GM21529 (cell line): ENCODE data around the gene COMTD1.
"Not testable (repeated sequence)": the region's sequence is repeated elsewhere in the genome, so short reads cannot be mapped to it uniquely, and the experiment has no call there.

ENCODE experiments used
- ATAC-seq: cut with Tn5 transposase; IDR thresholded peaks from one replicate; pipeline ENCODE4 v1.9.1; 2021; ENCODE audit not compliant: unreplicated experiment

COMTD1 gene

DNA sequence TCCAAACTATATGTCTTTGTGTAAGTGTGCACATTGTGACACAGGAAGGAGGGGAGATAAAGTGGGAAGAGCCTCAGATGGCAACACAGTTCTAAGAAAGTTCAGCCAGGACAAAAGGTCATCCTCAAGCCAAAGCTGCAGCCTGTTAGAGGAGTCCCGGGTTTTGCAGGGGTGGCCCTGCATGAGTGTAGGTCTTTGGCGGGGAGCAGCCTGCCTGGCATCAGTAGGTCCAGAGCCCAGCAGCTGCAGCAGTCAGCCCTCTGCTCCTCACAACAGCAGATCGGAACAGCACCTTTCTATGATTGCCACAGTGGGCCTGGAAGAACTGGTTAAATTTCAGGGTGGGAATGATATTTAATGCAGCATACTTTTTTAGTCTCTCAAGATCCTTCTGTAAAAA, 38.7 kb downstream of the COMTD1 start:
- no peak for ATAC-seq

DNA sequence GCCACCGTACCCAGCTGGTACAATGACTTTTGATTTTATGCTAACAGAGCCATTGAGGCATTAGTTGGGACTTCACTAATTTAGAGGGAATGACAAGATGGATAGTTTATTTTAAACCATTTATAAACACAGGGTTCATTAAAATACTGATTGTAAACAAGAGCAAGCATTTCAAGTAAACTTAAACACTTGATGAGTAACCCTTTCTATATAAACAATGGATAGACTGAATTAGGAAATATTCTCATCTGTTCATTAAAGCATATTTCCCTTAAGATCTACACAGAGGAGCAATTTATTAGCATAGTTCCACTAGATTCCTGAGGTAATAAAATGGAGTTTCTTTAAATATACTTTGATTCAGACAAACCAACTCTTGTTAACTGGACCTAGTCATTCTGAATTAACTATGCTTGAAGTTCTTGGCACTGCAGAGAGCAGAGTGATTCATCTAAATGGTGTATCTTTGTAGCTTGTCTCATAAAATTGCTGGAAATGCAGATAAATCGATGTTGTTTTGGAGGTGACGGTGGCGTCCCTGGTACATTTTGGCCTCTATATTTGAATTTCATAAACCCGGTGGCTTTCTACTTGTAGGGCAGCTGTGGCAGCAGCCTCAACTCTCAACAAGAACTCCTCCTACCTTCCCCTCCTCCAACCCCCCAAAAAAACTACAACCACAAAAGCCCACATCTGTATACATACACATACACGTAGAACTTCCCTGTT, 40.6 kb downstream of the COMTD1 start:
- ATAC-seq, result no peak

DNA sequence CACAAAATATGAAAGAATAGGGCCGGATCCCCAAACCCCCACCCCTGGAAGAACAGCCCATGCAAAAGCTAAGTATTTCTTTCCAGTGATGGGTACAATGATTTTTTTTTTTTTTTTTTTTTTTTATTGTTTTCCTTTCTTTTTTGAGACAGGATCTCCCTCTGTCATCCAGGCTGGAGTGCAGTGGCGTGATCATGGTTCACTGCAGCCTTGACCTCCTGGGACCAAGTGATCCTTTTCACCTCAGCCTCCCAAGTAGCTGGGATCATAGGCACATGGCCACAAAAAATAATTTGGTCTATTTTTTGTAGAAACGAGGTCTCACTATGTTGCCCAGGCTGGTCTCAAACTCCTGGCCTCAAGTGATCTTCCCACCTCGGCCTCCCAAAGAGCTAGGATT, 41.1 kb downstream of the COMTD1 start:
- not testable (repeated sequence) for ATAC-seq

DNA sequence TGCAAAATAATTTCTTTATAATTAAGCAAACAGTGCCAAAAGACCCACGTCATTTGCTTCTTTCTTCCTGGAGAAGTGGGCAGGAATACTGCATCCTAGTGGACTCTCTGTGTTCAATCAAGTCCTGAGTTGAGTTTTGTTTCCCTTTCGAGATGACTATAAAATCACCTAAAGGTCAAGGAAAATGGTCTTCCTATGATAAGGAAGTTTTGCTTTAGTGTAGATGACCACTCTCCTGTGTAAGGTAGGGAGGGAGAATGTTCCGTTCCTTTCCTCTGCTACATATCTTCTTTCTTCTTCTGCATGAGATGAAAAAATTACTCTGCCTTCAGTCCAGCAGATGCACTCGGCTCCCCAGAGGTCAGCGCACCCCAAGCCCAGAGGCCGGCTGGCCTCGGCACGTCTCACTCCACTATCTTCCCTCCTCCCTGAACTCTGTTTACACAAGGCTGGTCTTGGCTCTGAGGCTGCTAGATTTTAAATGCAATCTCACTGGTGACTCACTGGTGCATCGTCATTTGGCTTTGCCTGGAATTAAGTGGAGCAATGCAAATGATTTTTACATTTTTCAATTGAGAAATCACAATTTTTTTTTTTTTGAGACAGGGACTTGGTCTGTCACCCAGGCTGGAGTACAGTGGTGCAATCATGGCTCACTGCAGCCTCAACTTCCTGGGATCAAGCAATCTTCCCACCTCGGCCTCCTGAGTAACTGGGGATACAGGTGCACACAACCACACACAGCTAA, 43.8 kb downstream of the COMTD1 start:
- ATAC-seq, result no peak

DNA sequence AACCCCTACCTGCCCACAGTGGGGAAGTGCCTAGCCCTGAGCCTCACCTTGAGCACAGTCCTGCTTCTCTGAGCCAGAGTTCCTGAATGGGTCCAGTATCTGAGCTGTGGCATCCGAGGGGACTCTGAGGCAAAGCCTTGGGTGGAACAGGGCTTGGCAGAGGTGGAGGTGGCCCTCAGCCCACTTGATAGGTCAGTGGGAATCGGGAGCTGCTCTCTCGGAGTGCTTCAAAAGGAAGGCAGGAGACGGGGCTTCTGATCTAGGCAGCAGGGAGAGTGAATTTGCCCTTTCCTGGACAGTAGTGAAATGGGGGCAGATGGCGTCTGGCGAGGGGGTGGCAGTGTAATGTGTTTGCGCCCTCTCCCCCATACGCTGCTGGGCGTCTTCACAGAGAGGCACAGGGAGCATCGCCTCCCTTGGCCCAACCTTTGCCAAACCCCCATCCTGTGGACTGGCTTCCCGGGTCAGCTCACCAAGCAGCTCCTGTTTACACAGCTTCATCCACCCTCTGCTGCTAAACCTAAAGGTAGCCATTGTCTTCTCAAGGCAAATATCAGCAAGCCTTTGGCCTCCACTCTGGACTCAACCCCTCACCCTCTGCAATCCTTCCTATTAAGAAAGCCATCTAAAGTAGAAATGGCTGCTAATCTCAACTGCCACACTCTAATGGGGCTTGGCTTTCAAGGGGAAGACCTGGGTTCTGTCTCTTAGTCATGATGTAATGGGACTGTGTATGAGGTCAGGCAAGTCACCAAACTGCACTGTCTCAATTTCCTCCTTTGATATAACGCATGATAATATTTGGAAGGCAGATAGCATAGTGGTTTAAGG, 46.3 kb downstream of the COMTD1 start:
- no peak for ATAC-seq

DNA sequence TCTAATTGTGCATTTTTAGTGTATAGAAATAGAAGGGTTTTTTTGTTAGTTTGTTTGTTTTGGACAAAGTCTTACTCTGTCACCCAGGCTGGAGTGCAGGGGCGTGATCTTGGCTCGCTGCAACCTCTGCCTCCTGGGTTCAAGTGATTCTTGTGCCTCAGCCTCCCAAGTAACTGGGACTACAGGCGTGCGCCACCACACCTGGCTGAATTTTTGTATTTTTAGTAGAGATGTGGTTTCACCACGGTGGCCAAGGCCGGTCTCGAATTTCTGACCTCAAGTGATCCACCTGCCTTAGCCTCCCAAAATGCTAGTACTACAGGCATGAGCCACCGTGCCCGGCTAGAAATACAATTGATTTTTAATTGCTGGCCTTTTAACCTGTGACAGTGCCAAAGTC, 47.2 kb downstream of the COMTD1 start:
- ATAC-seq, result not testable (repeated sequence)

DNA sequence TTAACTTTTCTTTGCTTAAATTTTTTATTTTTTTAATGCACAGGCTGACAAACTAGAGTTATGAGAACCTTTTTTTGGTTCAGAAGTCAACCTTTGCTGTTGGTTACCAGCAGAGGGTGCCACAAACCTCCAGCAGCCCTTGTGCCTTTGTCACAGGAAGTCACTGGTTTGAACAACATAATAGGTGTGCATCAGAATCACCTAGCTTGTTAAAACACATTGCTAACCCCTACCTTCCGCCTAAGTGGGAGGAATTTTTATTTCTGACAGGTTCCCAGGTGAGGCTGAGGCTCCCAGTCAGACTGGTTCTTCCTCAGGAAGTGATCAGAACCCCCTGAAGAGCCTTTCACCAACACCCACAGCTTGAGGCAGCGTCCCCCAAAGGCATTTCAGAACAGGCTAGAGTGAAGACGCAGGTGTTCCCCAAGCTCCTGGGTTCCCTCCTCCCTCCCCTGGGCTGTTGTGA, 47.8 kb downstream of the COMTD1 start:
- no peak for ATAC-seq

DNA sequence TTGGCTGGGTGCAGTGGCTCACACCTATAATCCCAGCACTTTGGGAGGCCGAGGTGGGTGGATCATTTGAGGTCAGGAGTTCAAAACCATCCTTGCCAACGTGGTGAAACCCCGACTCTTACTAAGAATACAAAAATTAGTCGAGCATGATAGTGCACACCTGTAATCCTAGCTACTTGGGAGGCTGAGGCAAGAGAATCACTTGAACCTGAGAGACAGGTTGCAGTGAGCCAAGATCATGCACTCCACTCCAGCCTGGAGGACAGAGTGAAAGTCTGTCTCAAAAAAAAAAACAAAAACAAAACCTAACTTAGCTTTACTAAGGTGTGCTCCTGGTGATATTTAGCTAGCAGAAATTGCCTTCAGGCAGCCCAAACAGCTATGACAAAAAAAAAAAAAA, 49.4 kb downstream of the COMTD1 start:
- ATAC-seq, result no peak
